Gastrocnemius medialis (tissue), 4 donors: ENCODE data around the gene AFDN.

ENCODE experiments used
- CTCF ChIP-seq, 5 experiments: fragments of 450-650 bp in 3 of 5; fragments of 200-600 bp in 2 of 5; sonication (generic) in 2 of 5; IDR thresholded peaks in 4 of 5; conservative IDR thresholded peaks in 1 of 5; 1 replicate in 4 of 5; 2 replicates in 1 of 5; pipeline ENCODE4 v1.5.1; 2016 to 2019; ENCODE audit warnings: antibody characterized with exemption in 5 of 5, mild to moderate bottlenecking in 3 of 5, moderate library complexity in 3 of 5
- POLR2A ChIP-seq, 2 donors: fragments of 450-650 bp; IDR thresholded peaks; one replicate each; pipeline ENCODE4 v1.6.1; 2017; ENCODE audit warnings: antibody characterized with exemption in 2 of 2, mild to moderate bottlenecking in 2 of 2, moderate library complexity in 2 of 2

GRCh38 chr6:168021581-168021980 is 194.9 kb downstream of the AFDN start:
- TF ChIP-seq POLR2A (IDR thresholded peaks at IDR 0.05) = no peak
- no peak for TF ChIP-seq CTCF (IDR thresholded peaks at IDR 0.05 in 4 of 5, conservative IDR thresholded peaks at IDR 0.05 in 1 of 5)
